ENCODE data around the gene ZP1. TPM values are rescaled to one million over a fixed set of nuclear protein-coding genes. Genes with fewer than 3 reads are reported as not detected.

ZP1 gene
- total and polyA plus RNA-seq, 7 experiments from 2014 or later: not detected

DNA sequence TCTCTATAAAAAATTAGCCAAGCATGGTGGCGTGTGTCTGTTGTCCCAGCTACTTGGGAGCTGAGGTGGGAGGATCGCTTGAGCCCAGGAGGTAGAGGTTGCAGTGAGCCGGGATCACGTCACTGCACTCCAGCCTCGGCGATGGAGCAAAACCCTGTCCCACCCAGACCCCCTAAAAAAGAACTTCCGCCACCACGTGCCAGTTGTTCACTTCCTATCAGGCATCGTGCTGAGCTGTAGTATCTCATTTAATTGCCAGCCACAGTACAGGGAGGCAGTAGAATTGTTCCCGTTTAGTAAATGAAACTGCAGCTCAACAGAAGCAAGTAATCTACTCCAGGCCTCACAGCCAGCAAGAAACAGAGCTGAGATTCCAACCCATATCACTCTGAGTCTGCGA is 53.9 kb downstream of the ZP1 start:
- intact Hi-C loops (cut with micrococcal nuclease): no loop called here
- Mint-ChIP-seq H3K4me1 (peaks cover 23 to 26% (median 25%) of the 10 kb centered on the region in 7 donors), H3K27me3 (peaks cover 5 to 15% (median 14%) of the 10 kb centered on the region in 5 donors), H3K9me3 (no peaks in the 10 kb centered on the region), H3K4me3 (no peak overlapping the region), H3K27ac (no peak overlapping the region), H3K36me3 (peaks cover 22 to 52% (median 35%) of the 10 kb centered on the region in 5 donors)
- H3K9me3 ChIP-seq (ENCODE audit: control insufficient read depth in 2 of 3, low read length in 3 of 3): no peaks in the 10 kb centered on the region
- H3K27ac ChIP-seq (ENCODE audit: low read depth, low read length): no peak overlapping the region
- peaks cover 4 to 6% of the 10 kb centered on the region in 2 donors for H3K27me3 ChIP-seq (ENCODE audit: control insufficient read depth in 2 of 2, insufficient read depth in 2 of 2, low read length in 2 of 2)
- ATAC-seq (no peak), DNase-seq (no peak)
- H3K4me3 ChIP-seq (ENCODE audit: low read length): no peak overlapping the region
- ChIA-PET POLR2A (no interaction called here), CTCF (interaction anchor here (1.2 kb wide), 1 partner anchor 90 kb away, joined by 5 read pairs; no protein-coding TSS in a partner anchor)
- H3K4me1 ChIP-seq (ENCODE audit: control insufficient read depth in 2 of 2, insufficient read depth in 2 of 2, low read length in 2 of 2): peaks cover 12 to 24% of the 10 kb centered on the region in 2 donors
- peaks cover 12 to 38% (median 25%) of the 10 kb centered on the region in 3 experiments for H3K36me3 ChIP-seq (ENCODE audit: control insufficient read depth in 2 of 3, insufficient read depth in 3 of 3, low read length in 3 of 3)

DNA sequence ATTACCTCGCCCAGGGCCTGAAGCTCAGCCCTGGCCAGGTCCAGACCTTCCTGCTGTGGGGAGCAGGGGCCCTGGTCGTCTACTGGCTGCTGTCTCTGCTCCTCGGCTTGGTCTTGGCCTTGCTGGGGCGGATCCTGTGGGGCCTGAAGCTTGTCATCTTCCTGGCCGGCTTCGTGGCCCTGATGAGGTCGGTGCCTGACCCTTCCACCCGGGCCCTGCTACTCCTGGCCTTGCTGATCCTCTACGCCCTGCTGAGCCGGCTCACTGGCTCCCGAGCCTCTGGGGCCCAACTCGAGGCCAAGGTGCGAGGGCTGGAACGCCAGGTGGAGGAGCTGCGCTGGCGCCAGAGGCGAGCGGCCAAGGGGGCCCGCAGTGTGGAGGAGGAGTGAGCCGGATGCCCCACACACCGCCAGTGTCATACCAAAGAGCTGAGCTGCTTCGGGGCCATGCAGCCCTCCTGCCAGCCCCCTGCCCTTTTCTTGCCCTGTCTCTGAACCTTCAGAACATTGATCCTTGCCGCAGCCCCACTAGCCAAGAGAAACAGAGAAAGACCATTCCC is 54.5 kb downstream of the ZP1 start:
- no peak overlapping the region for H3K27ac Mint-ChIP-seq
- Histone ChIP-seq H3K4me1 (ENCODE audit: control insufficient read depth in 2 of 2, insufficient read depth in 2 of 2, low read length in 2 of 2) (peaks cover 6 to 18% of the 10 kb centered on the region in 2 donors), H3K4me3 (ENCODE audit: low read length) (no peak overlapping the region), H3K36me3 (ENCODE audit: control insufficient read depth in 2 of 3, insufficient read depth in 3 of 3, low read length in 3 of 3) (peaks cover 12 to 38% (median 25%) of the 10 kb centered on the region in 3 experiments), H3K27ac (ENCODE audit: low read depth, low read length) (no peak overlapping the region), H3K27me3 (ENCODE audit: control insufficient read depth in 2 of 2, insufficient read depth in 2 of 2, low read length in 2 of 2) (peaks cover 4 to 6% of the 10 kb centered on the region in 2 donors), H3K9me3 (ENCODE audit: control insufficient read depth in 2 of 3, low read length in 3 of 3) (no peaks in the 10 kb centered on the region)
- peaks cover 22 to 52% (median 35%) of the 10 kb centered on the region in 5 donors for H3K36me3 Mint-ChIP-seq
- peaks cover 5 to 20% (median 15%) of the 10 kb centered on the region in 5 donors for H3K27me3 Mint-ChIP-seq
- DNase-seq (no peak), ATAC-seq (no peak)
- intact Hi-C loops (cut with micrococcal nuclease): no loop called here
- no peak overlapping the region for H3K4me3 Mint-ChIP-seq
- no peaks in the 10 kb centered on the region for H3K9me3 Mint-ChIP-seq
- ChIA-PET CTCF (no interaction called here), POLR2A (no interaction called here)
- peaks cover 17 to 22% (median 22%) of the 10 kb centered on the region in 7 donors for H3K4me1 Mint-ChIP-seq

DNA sequence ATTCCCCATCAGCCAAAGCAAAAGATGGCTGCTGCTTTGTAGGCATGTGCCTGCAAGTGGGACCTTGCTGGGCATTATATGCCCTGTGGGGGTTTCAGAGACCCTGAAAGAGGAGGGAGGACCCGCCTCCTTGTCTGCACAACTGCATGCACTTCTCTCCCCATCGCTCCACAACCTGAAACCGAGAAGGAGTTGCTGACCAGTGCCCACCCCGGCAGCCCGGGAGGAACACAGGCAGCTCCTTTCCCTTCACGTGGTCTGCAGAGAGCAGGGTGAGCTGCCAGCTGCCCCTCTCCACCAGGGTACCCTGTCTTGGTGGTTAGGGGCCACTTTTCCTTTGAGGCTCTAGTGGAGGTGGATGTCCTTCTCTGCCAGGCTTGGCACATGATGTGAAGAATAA is 55.6 kb downstream of the ZP1 start:
- H3K4me1 Mint-ChIP-seq: peaks cover 12 to 21% (median 16%) of the 10 kb centered on the region in 7 donors
- peaks cover 5 to 28% (median 15%) of the 10 kb centered on the region in 5 donors for H3K27me3 Mint-ChIP-seq
- ChIA-PET CTCF (interaction anchor here (0.6 to 1.1 kb wide), 2 partner anchors 9 to 433 kb away, joined by 3 read pairs; partner anchors contain the start of gene TMEM109), POLR2A (interaction anchor here (1.0 kb wide), 1 partner anchor 10 kb away, joined by 3 read pairs; no protein-coding TSS in a partner anchor)
- H3K27me3 ChIP-seq (ENCODE audit: control insufficient read depth in 2 of 2, insufficient read depth in 2 of 2, low read length in 2 of 2): peaks cover 4 to 6% of the 10 kb centered on the region in 2 donors
- no peaks in the 10 kb centered on the region for H3K9me3 ChIP-seq (ENCODE audit: control insufficient read depth in 2 of 3, low read length in 3 of 3)
- ATAC-seq: no peak
- peaks cover 4 to 18% of the 10 kb centered on the region in 2 donors for H3K4me1 ChIP-seq (ENCODE audit: control insufficient read depth in 2 of 2, insufficient read depth in 2 of 2, low read length in 2 of 2)
- intact Hi-C loops (cut with micrococcal nuclease): loop anchor here in 1 of 2 donors (1.0 kb wide), 1 partner anchor 9 kb away; the partner anchor contains the start of gene TMEM109
- DNase-seq: no peak
- peaks cover 19 to 47% (median 33%) of the 10 kb centered on the region in 5 donors for H3K36me3 Mint-ChIP-seq
- no peak overlapping the region for H3K27ac ChIP-seq (ENCODE audit: low read depth, low read length)
- H3K4me3 ChIP-seq (ENCODE audit: low read length): no peak overlapping the region
- no peak overlapping the region for H3K4me3 Mint-ChIP-seq
- H3K36me3 ChIP-seq (ENCODE audit: control insufficient read depth in 2 of 3, insufficient read depth in 3 of 3, low read length in 3 of 3): peaks cover 12 to 38% (median 25%) of the 10 kb centered on the region in 3 experiments
- H3K9me3 Mint-ChIP-seq: no peaks in the 10 kb centered on the region
- no peak overlapping the region for H3K27ac Mint-ChIP-seq

DNA sequence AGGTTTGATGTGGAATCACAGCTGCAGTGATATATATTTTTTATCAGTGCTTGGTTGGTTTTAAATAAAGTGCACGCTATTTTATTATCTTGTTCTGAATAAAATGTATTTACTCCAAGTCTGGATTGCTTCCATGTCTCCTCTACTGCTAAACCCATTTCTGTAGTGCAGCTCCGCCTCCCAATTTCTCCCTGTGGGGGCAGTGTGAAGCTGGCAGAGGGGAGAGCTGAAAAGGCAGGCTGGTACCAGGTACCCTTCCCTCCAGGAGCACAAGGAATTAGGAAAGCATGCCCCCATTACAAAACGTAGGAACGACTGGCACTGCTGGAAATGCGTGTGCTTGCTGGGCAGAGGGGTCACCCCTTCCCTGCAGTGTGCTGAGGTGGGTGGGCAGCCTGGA is 56.0 kb downstream of the ZP1 start:
- Mint-ChIP-seq H3K4me3 (peak overlapping the region in 8 of 10 donors; percentile 37 to 76 (median 65)), H3K36me3 (peaks cover 19 to 44% (median 33%) of the 10 kb centered on the region in 5 donors), H3K9me3 (no peaks in the 10 kb centered on the region), H3K27ac (no peak overlapping the region), H3K4me1 (peaks cover 8 to 19% (median 16%) of the 10 kb centered on the region in 7 donors), H3K27me3 (peaks cover 5 to 28% (median 15%) of the 10 kb centered on the region in 5 donors)
- intact Hi-C loops (cut with micrococcal nuclease): loop anchor here in 1 of 2 donors (1.0 kb wide), 1 partner anchor 9 kb away; the partner anchor contains the start of gene TMEM109
- ATAC-seq (no peak), DNase-seq (no peak)
- POLR2A ChIA-PET: interaction anchor here (0.9 to 1.2 kb wide), 3 partner anchors 8 to 10 kb away, joined by 3 to 5 read pairs (median 3); partner anchors contain the start of gene TMEM109
- Histone ChIP-seq H3K4me1 (ENCODE audit: control insufficient read depth in 2 of 2, insufficient read depth in 2 of 2, low read length in 2 of 2) (peaks cover 4 to 18% of the 10 kb centered on the region in 2 donors), H3K4me3 (ENCODE audit: low read length) (no peak overlapping the region), H3K27me3 (ENCODE audit: control insufficient read depth in 2 of 2, insufficient read depth in 2 of 2, low read length in 2 of 2) (peaks cover 4 to 6% of the 10 kb centered on the region in 2 donors), H3K36me3 (ENCODE audit: control insufficient read depth in 2 of 3, insufficient read depth in 3 of 3, low read length in 3 of 3) (peaks cover 12 to 38% (median 25%) of the 10 kb centered on the region in 3 experiments), H3K27ac (ENCODE audit: low read depth, low read length) (no peak overlapping the region), H3K9me3 (ENCODE audit: control insufficient read depth in 2 of 3, low read length in 3 of 3) (no peaks in the 10 kb centered on the region)
- CTCF ChIA-PET: interaction anchor here (0.6 to 1.1 kb wide), 3 partner anchors 10 to 433 kb away, joined by 3 to 5 read pairs (median 3); partner anchors contain the start of gene TMEM109

DNA sequence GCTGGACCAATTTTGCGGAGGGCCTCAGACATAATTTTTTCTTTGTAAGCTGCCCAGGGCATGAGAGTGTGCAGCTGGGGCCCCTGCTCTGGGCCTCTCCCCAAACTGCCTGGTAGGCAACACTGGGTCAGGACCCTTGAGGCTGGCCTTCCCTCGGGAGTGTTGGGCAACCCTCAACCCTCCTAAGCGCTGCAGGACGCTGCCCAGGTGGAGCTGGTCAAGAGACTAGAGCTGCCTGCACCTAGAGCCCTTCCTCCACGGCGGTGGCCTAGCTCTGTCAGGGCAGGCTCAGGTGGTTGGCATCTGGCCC is 56.4 kb downstream of the ZP1 start:
- ATAC-seq (no peak), DNase-seq (no peak)
- H3K27ac Mint-ChIP-seq: no peak overlapping the region
- peaks cover 12 to 38% (median 21%) of the 10 kb centered on the region in 3 experiments for H3K36me3 ChIP-seq (ENCODE audit: control insufficient read depth in 2 of 3, insufficient read depth in 3 of 3, low read length in 3 of 3)
- no peaks in the 10 kb centered on the region for H3K9me3 Mint-ChIP-seq
- H3K4me3 ChIP-seq (ENCODE audit: low read length): peak overlapping the region; percentile 43
- intact Hi-C loops (cut with micrococcal nuclease): loop anchor here in 1 of 2 donors (1.0 kb wide), 1 partner anchor 9 kb away; the partner anchor contains the start of gene TMEM109
- H3K4me3 Mint-ChIP-seq: peak overlapping the region; percentile 42 to 80 (median 56)
- peaks cover 4 to 18% of the 10 kb centered on the region in 2 donors for H3K4me1 ChIP-seq (ENCODE audit: control insufficient read depth in 2 of 2, insufficient read depth in 2 of 2, low read length in 2 of 2)
- ChIA-PET POLR2A (interaction anchor here (0.8 to 1.2 kb wide), 4 partner anchors 9 to 183 kb away, joined by 3 to 5 read pairs (median 3); partner anchors contain the start of gene TMEM109), CTCF (interaction anchor here (0.6 to 1.1 kb wide), 4 partner anchors 10 to 432 kb away, joined by 3 to 5 read pairs (median 4); partner anchors contain the start of gene TMEM109)
- H3K27me3 ChIP-seq (ENCODE audit: control insufficient read depth in 2 of 2, insufficient read depth in 2 of 2, low read length in 2 of 2): peaks cover 4 to 6% of the 10 kb centered on the region in 2 donors
- peaks cover 19 to 43% (median 33%) of the 10 kb centered on the region in 5 donors for H3K36me3 Mint-ChIP-seq
- H3K4me1 Mint-ChIP-seq: peaks cover 8 to 19% (median 16%) of the 10 kb centered on the region in 7 donors
- no peaks in the 10 kb centered on the region for H3K9me3 ChIP-seq (ENCODE audit: control insufficient read depth in 2 of 3, low read length in 3 of 3)
- no peak overlapping the region for H3K27ac ChIP-seq (ENCODE audit: low read depth, low read length)
- peaks cover 5 to 28% (median 15%) of the 10 kb centered on the region in 5 donors for H3K27me3 Mint-ChIP-seq

DNA sequence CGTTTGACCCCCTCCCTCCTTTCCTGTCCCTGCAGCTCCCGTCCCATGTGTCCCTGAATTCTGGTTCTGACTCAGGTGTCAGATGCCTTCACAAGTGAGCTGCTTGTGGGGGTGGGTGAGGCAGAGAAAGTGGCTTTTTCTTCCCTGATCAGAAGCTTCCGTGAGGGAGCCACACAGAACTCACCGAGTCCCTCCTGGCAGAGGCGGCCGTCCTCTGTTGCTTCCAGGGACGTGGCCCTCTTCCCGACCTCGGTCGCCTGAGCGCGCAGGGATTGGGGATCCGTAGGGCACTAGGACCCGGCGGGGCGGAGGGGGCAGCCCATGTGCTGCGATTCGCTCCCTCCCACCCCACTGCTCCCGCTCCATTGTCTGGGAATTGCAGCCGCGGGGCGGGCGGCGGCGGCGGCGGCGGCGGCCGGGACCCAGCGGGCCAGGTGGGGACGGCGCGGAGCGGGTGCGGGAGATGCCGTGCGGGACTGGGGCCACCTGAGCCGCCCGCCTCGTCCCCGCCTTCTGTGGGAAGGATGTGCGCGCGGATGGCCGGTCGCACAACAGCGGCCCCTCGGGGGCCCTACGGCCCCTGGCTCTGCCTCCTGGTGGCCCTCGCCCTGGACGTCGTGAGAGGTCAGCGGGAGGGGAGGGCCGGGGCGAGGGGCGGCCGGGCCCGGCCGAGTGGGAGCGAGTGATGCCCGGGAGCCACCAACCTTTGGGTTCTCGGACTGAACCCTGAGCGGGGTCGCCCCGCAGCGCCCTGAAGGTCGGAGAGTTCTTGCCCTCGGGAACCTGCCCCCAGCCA is 57.0 kb downstream of the ZP1 start, which contains the start of gene TMEM132A:
TSS of gene TMEM132A (plus strand) at position 351 of the 796 bp plus-strand sequence. CDS start at position 525, 174 bp downstream.
- H3K27ac Mint-ChIP-seq: peak within 1 kb of the TSS in 2 of 9 donors; percentile 33 to 61
- H3K27ac ChIP-seq (ENCODE audit: low read depth, low read length): no peak within 1 kb of the TSS
- H3K36me3 Mint-ChIP-seq: peaks cover 19 to 42% (median 32%) of the 10 kb centered on the region in 5 donors
- H3K4me1 Mint-ChIP-seq: peaks cover 8 to 17% (median 16%) of the 10 kb centered on the region in 7 donors
- peak; percentile 21 for ATAC-seq
- ChIA-PET POLR2A (interaction anchor here (0.6 to 1.2 kb wide), 4 partner anchors 9 to 183 kb away, joined by 3 to 5 read pairs (median 3); partner anchors contain the start of genes PRPF19 and TMEM109), CTCF (interaction anchor here (0.6 to 1.1 kb wide), 2 partner anchors 11 to 206 kb away, joined by 3 to 4 read pairs; partner anchors contain the start of gene TMEM109)
- H3K9me3 ChIP-seq (ENCODE audit: control insufficient read depth in 2 of 3, low read length in 3 of 3): no peaks in the 10 kb centered on the region
- H3K9me3 Mint-ChIP-seq: no peaks in the 10 kb centered on the region
- H3K36me3 ChIP-seq (ENCODE audit: control insufficient read depth in 2 of 3, insufficient read depth in 3 of 3, low read length in 3 of 3): peaks cover 12 to 38% (median 20%) of the 10 kb centered on the region in 3 experiments
- peaks cover 4 to 18% of the 10 kb centered on the region in 2 donors for H3K4me1 ChIP-seq (ENCODE audit: control insufficient read depth in 2 of 2, insufficient read depth in 2 of 2, low read length in 2 of 2)
- H3K4me3 ChIP-seq (ENCODE audit: low read length): peak within 1 kb of the TSS; percentile 43
- intact Hi-C loops (cut with micrococcal nuclease): no loop called here
- H3K27me3 ChIP-seq (ENCODE audit: control insufficient read depth in 2 of 2, insufficient read depth in 2 of 2, low read length in 2 of 2): peaks cover 4 to 6% of the 10 kb centered on the region in 2 donors
- peaks cover 5 to 30% (median 15%) of the 10 kb centered on the region in 5 donors for H3K27me3 Mint-ChIP-seq
- peak in 3 of 9 donors; percentile 11 to 37 (median 24) for DNase-seq
- peak within 1 kb of the TSS; percentile 52 to 80 (median 68) for H3K4me3 Mint-ChIP-seq

All from naive thymus-derived CD4-positive, alpha-beta T cell (primary cell).